Measurements from ENCODE around the gene LAMA1. TPM values are rescaled to one million over a fixed set of nuclear protein-coding genes. Genes with fewer than 3 reads are reported as not detected.
"Not testable (repeated sequence)": the region's sequence is repeated elsewhere in the genome, so short reads cannot be mapped to it uniquely, and the experiment has no call there.

The LAMA1 gene
- polyA plus RNA-seq, 1 experiment: 26.0 TPM

- no peak overlapping the region for H3K4me3 ChIP-seq (ENCODE audit: low read depth, low read length)
- CTCF ChIA-PET: no interaction called here
- H3K9me3 ChIP-seq (ENCODE audit: control insufficient read depth, insufficient read depth, low read length): no peaks in the 10 kb centered on the region
- TF ChIP-seq CTCF (IDR thresholded peaks at IDR 0.05; ENCODE audit: low read depth, low read length): no peak
- H3K27ac ChIP-seq (ENCODE audit: low read depth, low read length): no peak overlapping the region
- POLR2A ChIA-PET: interaction anchor here (0.7 kb wide), 1 partner anchor 748 kb away, joined by 3 read pairs; no protein-coding TSS in a partner anchor
- no peak for DNase-seq (ENCODE audit: low read depth, low spot score)
- no peaks in the 10 kb centered on the region for H3K27me3 ChIP-seq (ENCODE audit: control insufficient read depth, insufficient read depth, low read length)
These were observed 177.6 kb downstream of the LAMA1 start for GRCh38 chr18:6939972-6940371.

DNA sequence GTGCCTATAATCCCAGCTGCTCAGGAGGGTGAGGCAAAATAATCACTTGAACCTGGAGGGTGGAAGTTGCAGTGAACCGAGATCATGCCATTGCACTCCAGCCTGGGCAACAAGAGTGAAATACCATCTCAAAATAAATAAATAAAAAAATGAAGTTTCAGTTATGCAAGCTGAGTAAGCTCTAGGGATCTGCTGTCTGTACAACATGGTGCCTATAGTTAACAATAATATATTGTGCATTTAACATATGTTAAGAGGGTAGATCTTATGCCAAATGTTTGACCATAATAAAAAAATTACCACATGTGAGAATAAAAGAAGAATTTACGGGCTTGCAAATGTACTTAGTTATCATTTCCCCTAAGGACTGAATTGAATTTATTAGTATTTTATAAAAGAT is 179.2 kb downstream of the LAMA1 start:
- H3K4me3 ChIP-seq (ENCODE audit: low read depth, low read length); H3K27me3 ChIP-seq (ENCODE audit: control insufficient read depth, insufficient read depth, low read length); DNase-seq (ENCODE audit: low read depth, low spot score); POLR2A ChIA-PET; H3K27ac ChIP-seq (ENCODE audit: low read depth, low read length); H3K9me3 ChIP-seq (ENCODE audit: control insufficient read depth, insufficient read depth, low read length); CTCF ChIA-PET: not testable (repeated sequence)

- TF ChIP-seq CTCF (IDR thresholded peaks at IDR 0.05; ENCODE audit: low read depth, low read length): no peak
- Histone ChIP-seq H3K27ac (ENCODE audit: low read depth, low read length) (no peak overlapping the region), H3K4me3 (ENCODE audit: low read depth, low read length) (no peak overlapping the region), H3K9me3 (ENCODE audit: control insufficient read depth, insufficient read depth, low read length) (no peaks in the 10 kb centered on the region), H3K27me3 (ENCODE audit: control insufficient read depth, insufficient read depth, low read length) (no peaks in the 10 kb centered on the region)
- ChIA-PET POLR2A (no interaction called here), CTCF (no interaction called here)
- DNase-seq (ENCODE audit: low read depth, low spot score): no peak
These were observed 179.6 kb downstream of the LAMA1 start for GRCh38 chr18:6938003-6938402.

GRCh38 chr18:6934859-6935258 is 182.7 kb downstream of the LAMA1 start:
- Histone ChIP-seq H3K9me3 (ENCODE audit: control insufficient read depth, insufficient read depth, low read length) (peaks cover under 1% of the 10 kb centered on the region; the same call in 1 of the 2 replicates), H3K27ac (ENCODE audit: low read depth, low read length) (no peak overlapping the region), H3K27me3 (ENCODE audit: control insufficient read depth, insufficient read depth, low read length) (no peaks in the 10 kb centered on the region), H3K4me3 (ENCODE audit: low read depth, low read length) (no peak overlapping the region)
- CTCF ChIA-PET: interaction anchor here (0.7 to 1.0 kb wide), 2 partner anchors 14 to 15 kb away, joined by 3 to 5 read pairs; no protein-coding TSS in a partner anchor
- DNase-seq (ENCODE audit: low read depth, low spot score): no peak
- TF ChIP-seq CTCF (IDR thresholded peaks at IDR 0.05; ENCODE audit: low read depth, low read length): no peak
- POLR2A ChIA-PET: no interaction called here

GRCh38 chr18:6929370-6930102 is 188.1 kb downstream of the LAMA1 start:
- H3K9me3 ChIP-seq (ENCODE audit: control insufficient read depth, insufficient read depth, low read length): peaks cover 5% of the 10 kb centered on the region; the same call in 1 of the 2 replicates
- H3K4me3 ChIP-seq (ENCODE audit: low read depth, low read length): no peak overlapping the region
- no peaks in the 10 kb centered on the region for H3K27me3 ChIP-seq (ENCODE audit: control insufficient read depth, insufficient read depth, low read length)
- no peak overlapping the region for H3K27ac ChIP-seq (ENCODE audit: low read depth, low read length)
- DNase-seq (ENCODE audit: low read depth, low spot score): no peak
- no peak for TF ChIP-seq CTCF (IDR thresholded peaks at IDR 0.05; ENCODE audit: low read depth, low read length)
- ChIA-PET POLR2A (no interaction called here), CTCF (interaction anchor here (1.0 kb wide), 1 partner anchor 10 kb away, joined by 3 read pairs; no protein-coding TSS in a partner anchor)
